Keratinocyte (primary cell): ENCODE data around the gene MAD1L1.

Experiments
- EZH2 ChIP-seq: IDR thresholded peaks from one replicate; pipeline ENCODE4 v1.6.1; 2012; ENCODE audit warnings: inconsistent platforms, mild to moderate bottlenecking, low read length, moderate library complexity
- TF ChIP-seq, protein P1 (sequence below), 3 experiments: IDR thresholded peaks in 1 of 3; conservative IDR thresholded peaks in 1 of 3; optimal IDR thresholded peaks in 1 of 3; 2 replicates in 2 of 3; 3 replicates in 1 of 3; pipeline versions ENCODE3 to v1.5.1; 2011; ENCODE audit warnings: low read length in 3 of 3, mild to moderate bottlenecking in 3 of 3, moderate library complexity in 2 of 3, control low read depth in 1 of 3, inconsistent platforms in 1 of 3; ENCODE audit not compliant: insufficient read depth in 2 of 3; ENCODE audit errors: extremely low read depth in 1 of 3

- TF ChIP-seq, protein P1, sequence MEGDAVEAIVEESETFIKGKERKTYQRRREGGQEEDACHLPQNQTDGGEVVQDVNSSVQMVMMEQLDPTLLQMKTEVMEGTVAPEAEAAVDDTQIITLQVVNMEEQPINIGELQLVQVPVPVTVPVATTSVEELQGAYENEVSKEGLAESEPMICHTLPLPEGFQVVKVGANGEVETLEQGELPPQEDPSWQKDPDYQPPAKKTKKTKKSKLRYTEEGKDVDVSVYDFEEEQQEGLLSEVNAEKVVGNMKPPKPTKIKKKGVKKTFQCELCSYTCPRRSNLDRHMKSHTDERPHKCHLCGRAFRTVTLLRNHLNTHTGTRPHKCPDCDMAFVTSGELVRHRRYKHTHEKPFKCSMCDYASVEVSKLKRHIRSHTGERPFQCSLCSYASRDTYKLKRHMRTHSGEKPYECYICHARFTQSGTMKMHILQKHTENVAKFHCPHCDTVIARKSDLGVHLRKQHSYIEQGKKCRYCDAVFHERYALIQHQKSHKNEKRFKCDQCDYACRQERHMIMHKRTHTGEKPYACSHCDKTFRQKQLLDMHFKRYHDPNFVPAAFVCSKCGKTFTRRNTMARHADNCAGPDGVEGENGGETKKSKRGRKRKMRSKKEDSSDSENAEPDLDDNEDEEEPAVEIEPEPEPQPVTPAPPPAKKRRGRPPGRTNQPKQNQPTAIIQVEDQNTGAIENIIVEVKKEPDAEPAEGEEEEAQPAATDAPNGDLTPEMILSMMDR (optimal IDR thresholded peaks at IDR 0.05 in 1 of 3, IDR thresholded peaks at IDR 0.05 in 1 of 3, conservative IDR thresholded peaks at IDR 0.05 in 1 of 3; ENCODE audit: extremely low read depth in 1 of 3, insufficient read depth in 2 of 3, low read length in 3 of 3) = no peak
- no peak for TF ChIP-seq EZH2
These were observed 378.5 kb downstream of the MAD1L1 start for GRCh38 chr7:1853986-1854865.
